ENCODE data around the gene EFNA2.
"Not testable (repeated sequence)": the region's sequence is repeated elsewhere in the genome, so short reads cannot be mapped to it uniquely, and the experiment has no call there.

EFNA2 gene

GRCh38 chr19:1300744-1301490 lies 15.2 kb downstream of the EFNA2 start:
- DNase-seq: no peak

GRCh38 chr19:1302533-1303239 lies 17.0 kb downstream of the EFNA2 start:
- no peak for DNase-seq

DNA sequence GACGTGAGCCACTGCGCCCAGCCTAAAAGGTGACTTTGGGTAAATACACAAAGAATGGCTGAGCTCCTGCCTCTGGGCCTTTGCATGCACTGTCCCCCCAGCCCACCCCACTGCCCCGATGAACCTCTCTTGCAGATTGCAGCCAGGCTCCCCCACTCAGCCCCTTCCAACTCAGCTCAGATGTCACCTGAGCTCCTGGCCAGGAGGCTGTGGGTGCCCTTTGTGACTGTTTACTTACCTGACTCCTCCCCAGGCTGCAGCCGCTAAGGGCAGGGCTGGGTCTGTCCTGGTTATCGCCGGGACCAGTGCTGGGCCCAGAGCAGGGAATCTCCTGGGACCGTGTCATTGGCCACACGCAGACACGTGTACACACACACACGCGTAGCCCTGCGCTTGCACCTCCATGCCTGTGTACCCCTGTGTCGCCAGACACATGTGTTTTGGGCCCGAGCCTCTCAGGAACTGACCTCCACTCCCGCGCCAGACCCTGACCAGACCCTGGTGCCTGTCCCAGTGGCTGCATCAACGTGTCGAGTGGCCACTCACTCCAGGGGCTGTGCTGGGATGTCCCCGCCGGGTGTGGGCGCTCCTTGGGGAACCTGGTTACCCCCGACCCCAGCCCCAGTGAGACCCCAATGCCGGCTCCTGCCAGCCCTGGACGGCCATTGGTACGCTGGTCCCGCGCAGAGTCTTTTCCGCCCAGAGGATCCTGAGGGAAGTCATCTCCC lies 18.7 kb downstream of the EFNA2 start:
- no peak for DNase-seq

DNA sequence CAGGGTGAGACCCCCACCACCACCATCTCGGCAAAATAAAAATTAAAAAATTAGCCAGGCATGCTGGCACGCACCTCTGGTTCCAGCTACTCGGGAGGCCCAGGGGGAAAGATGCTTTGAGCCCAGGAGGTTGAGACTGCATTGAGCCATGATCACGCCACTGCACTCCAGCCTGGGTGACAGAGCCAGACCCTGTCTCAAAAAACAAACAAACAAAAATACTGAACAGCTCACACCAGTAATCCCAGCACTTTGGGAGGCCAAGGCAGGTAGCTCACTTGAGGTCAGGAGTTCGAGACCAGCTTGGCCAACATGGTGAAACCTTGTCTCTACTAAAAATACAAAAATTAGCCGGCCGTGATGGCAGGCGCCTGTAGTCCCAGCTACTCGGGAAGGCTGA lies 19.7 kb downstream of the EFNA2 start:
- DNase-seq: not testable (repeated sequence)

DNA sequence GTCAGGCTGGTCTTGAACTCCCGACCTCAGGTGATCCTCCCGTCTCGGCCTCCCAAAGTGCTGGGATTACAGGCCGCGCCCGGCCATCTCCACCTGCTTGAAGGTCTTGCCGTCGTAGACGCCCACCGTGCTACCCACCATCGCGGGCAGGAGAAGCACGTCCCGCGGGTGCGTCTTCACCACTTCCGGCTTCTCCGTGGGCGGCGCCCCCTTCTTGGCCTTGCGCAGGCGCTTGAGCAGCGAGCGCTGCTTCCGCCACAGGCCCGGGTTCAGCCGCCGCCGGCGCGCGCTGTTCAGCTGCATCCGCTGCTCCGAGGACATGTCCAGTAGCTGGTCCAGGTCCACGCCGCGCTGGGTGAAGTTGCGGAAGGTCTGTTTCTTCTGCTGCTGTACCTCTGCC lies 21.6 kb downstream of the EFNA2 start:
- no peak for DNase-seq

DNA sequence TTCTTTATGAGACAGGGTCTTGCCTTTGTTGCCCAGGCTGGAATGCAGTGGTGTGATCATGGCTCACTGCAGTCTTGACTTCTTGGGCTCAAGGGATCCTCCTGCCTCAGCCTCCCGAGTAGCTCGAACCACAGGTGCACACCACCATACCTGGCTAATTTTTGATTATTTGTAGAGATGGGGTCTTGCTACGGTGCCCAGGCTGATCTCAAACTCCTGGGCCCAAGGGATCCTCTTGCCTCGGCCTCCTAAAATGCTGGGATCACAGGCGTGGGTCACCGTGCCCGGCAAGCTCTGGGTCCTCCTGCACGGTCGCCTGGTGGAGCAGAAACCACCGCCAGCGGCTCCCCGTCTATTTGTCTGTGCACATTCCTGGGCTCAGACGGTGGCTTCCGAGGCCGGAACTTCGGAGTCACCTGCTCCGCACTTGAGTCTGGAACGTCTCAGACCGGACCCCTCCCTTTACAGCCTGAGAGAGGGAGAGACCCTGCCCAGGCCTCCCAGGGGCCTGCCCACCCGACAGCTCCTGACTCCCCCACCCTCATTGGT lies 22.2 kb downstream of the EFNA2 start:
- DNase-seq: no peak

GRCh38 chr19:1308718-1309117 lies 23.0 kb downstream of the EFNA2 start:
- no peak for DNase-seq

- no peak for DNase-seq
Observed at GRCh38 chr19:1309977-1310852, 24.5 kb downstream of the EFNA2 start.

DNA sequence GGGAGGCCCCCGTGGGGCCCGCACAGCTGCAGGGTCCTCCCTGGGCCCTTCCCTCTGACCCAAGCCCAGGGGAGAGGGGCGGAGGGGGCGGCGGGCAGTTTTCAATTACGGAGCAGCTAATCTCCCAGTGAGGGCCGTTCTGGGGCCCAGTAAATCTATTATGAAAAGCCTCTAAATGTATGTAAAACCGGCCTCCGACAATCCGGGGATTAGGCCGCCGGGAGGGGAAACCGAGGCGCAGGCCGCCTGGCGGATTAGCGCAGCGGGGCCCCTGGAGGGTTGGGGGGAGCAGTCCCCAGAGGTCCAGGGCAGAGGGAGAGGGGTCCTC lies 25.1 kb downstream of the EFNA2 start:
- DNase-seq: no peak

DNA sequence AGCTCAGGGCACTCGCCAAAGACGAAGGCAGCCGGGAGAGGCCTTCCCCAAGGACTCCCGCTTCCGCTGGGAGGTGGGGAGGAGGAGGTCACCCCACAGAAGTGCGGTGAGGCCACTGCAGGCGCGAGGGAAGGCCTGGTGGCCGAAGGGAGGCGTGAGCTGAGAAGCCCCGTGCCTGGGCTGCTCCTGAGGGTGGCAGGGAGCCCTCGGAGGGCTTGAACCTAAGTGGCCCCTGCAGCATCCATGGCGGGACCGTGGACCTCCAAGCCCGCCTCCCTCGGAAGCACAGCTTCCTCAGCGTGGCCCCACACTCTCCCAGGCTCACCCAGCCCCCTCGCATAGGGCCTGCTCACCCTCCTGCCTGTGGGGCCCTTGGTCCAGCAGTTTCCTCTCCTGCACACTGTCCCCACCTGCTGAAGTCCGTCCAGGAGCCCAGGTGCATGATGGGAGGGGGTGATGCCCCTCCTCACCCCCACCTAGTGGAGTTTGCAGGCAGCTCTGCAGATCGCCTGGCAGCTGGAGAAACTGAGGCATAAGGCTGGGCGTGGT lies 25.9 kb downstream of the EFNA2 start:
- DNase-seq: no peak

DNA sequence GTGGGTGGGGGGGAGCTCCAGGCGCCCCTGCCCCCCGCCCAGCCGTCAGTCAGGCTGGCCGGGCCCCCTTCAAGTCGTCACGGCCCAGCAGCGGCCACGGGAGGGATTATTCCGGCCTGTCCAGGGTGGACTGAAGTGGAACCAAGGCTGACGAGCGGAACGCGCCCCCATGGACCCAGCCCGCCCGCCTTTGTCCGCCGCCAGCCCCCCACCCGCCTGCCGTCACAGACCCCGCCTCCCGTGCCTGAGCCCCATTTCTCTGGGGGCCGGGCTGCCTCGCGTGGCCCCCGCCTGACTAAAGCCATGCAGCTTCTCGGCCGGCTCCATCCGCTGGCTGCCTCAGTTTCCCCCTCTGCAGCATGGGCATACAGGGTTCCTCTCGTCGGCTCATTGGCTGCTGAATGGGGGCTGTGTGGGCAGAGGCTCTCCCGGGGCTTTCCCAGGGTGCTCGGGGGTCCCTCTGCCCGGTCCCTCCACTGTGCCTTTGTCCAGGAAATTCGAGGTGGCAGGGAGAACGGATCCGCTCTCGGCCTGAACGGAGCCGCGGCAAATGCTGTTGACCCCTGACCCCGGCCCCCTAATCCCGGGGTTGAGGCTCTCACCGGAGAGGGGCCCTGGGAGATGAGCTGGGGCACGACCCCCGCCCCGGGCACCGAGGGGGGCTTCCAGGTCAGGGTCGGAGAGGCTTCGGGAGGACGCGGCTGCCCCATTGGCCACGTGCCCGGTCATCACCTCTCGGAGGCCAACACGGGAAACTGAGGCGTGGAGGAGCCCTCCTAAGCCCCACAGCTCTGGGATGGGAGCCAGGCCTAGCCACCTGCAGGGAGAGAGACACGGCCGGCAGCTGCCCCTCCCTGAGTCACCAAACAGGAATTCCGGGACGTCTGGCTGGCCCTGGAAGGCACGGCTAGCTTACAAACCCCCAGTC lies 27.4 kb downstream of the EFNA2 start:
- DNase-seq: no peak

DNA sequence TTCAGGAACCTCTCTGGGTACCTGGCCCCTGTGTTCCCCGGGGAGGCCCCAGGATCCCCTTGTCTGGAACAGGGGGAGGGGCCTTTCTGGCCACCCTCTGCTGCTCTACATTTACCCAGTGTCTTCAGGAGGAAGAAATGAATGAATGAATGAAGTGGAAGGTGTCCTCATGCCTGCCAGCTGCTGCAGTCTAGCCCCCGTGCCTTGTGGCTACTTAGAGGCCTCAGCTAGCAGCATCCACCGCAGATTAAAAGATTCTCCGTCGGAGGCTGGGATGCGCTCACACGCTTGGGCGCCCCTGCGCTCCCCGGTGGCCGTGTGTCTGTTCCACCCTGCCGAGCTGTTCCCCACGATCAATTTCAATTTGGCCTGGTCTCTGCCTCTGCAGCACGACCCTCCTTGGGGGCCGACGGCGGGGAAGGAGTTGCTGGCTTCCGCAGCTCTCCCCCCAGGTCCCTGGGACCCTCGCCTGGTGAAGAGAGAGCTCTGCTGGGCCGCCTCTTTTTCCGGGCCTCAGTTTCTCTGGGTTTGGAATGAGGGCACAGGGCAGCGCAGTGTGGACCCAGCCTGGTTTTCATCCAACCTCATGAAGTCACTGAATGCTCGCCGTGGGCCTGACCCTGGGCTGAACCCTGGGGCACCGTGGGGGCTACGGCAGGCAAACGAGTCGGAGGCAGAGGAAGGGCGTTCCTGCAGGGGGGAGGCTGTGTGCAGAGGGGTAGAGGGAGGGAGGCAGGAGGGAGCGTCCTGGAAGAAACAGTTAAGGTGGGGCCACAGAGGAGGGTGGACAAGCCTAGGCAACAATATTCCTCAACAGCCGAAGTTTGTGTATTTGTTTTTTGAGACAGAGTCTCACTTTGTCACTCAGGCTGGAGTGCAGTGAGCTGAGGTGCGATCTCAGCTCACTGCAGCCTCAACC lies 28.3 kb downstream of the EFNA2 start:
- DNase-seq: no peak

DNA sequence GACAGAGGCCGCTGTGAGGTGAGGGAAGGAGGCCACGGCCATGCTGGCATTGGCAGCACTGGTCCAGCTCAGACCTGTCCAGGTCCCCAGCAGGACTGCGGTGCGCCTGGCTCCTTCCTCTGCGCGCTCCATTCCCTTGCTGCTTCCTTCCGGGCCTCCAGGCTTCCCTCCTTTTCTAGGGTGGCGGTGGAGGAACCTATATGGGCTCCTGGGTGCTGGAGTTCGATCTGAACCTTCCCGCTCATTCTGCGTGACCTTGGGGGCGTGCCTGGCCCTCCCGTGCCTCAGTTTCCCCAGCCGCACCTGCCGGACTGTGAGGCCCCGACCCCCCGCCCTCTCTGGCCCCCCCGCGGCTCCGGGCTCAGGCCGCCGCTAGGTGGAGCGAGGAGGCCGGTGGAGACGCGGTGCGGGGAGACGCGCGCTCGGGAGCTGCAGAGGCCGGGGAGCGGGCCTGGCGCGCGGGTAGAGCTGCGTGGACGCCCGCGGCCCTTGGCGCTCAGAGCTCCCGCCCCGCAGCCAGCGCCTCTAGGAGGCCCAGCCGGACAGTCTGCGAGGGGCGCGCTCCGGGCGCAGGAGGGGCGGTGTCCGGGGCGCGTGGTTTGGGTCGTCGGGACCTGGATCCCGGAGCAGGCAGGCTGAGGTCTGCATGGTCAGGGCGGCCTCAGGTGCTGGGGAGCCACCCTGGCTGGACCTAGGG lies 29.9 kb downstream of the EFNA2 start:
- peak; percentile 16 for DNase-seq

DNA sequence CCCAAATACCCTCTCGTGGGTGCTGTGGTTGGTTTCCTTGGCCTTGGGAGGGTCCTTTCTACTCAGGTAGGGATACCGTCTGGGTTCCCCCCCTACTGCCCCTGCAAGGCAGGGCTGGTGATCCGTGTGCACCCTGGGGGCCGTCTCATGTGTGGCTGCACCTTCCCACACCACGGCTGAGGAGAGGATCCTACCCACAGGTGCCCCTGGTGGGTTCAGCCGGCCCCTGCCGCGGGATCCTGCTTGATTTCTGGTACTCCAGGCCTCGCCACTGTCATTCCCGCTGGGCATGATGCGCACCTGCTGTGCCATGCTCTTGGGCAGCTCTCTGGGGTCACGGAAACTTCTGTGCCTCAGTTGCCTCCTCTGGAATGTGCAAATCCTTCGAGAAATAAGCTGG lies 30.8 kb downstream of the EFNA2 start:
- DNase-seq: no peak

- DNase-seq: no peak
Observed at GRCh38 chr19:1317274-1318003, 31.8 kb downstream of the EFNA2 start.

DNA sequence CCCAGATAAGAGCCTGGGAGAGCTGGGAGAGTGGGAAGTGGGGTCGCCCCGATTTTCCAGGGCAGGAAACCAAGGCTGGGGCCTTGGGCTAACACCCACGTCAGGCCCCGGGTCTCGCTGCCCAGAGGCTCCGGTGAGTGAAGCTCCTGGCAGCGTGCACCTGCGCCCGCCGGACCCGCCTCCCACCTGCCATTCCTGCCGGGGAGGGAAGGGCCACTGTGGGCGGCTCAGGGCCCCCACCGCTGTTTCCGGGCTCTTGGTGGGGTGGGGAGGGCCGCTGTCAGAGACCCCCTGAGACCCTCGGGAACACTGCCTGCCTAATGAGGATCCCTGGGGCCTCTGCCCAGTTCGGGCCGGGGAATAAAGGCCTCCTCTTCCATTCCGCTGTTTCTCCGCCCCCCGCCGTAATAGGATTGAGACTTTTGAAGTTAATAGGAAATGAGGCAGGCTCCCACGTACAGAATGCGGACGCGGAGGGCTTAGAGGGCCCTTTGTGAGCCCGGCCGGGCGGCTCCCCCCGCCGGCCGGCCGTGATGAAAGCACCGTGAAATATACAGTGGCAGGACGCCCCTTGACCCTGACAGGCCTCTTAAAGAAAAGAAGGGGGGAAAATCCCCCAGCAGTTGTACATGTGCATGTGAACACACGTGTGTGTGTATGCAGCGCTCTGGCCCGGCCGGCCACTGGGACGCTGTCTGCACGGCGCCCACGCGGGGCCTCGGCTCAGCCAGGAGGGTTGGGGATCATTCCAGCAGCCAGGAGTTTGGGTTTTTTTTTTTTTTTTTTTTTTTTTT lies 33.2 kb downstream of the EFNA2 start:
- DNase-seq: no peak

GRCh38 chr19:1320282-1320650 lies 34.6 kb downstream of the EFNA2 start:
- DNase-seq: not testable (repeated sequence)

DNA sequence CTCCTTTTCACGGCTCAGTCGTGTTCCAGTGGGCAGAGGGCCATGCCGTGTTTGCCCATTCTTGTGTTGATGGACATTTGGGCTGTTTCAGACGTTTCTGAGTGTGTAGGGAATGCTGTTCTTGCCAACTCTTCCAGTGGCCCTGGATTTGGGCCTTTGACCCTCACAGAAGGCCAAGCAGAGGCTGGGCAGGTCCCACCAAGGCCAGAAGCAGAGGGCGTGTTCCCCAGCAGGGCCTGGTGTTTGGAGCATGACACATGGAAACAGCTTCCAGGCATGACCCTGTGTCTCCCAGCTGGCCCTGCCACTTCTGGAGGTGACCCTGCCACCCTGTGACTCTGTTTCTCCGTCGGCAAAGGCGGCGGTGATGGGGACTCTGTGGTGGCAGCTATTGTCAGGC lies 35.9 kb downstream of the EFNA2 start:
- DNase-seq: no peak
